ENCODE data around the gene SYNGR2.
"Not testable (repeated sequence)": the region's sequence is repeated elsewhere in the genome, so short reads cannot be mapped to it uniquely, and the experiment has no call there.

The SYNGR2 gene

DNA sequence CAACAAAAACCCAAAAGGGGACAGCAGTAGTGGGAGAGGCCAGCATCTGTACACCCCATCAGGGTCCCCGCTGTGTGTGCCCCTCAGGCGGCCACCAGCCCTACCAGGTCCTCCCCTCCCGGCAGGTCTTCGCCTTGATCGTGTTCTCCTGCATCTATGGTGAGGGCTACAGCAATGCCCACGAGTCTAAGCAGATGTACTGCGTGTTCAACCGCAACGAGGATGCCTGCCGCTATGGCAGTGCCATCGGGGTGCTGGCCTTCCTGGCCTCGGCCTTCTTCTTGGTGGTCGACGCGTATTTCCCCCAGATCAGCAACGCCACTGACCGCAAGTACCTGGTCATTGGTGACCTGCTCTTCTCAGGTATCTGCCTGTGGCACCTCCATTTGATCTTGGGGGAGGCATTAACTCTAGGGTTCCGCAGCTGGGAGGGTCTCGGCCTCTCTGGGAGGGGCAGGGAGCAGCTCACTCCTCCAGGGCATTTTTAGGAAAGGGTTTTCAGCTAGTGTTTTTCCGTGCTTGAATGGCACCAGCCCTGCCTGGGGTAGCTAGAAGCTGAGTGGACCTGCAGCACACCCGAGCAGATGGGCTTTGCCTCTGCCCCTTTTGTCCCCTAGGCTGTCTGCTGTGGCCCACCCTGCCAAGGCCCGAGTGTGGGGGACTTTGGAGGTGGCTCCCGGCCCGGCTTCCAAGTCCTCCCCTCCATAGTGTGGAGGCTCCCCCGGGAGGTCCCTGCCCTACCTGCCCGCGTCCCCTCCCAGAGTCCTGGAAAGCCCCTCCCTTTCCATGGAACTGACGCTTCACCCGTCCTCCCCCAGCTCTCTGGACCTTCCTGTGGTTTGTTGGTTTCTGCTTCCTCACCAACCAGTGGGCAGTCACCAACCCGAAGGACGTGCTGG is 2.6 kb downstream of the SYNGR2 start:
- DNase-seq (ENCODE audit: low read depth in 1 of 2, low spot score in 1 of 2) = no peak

- not testable (repeated sequence) for DNase-seq (ENCODE audit: low read depth in 1 of 2, low spot score in 1 of 2)
Observed at GRCh38 chr17:78171591-78172248, 3.3 kb downstream of the SYNGR2 start.

GRCh38 chr17:78172249-78173051 is 4.1 kb downstream of the SYNGR2 start:
- DNase-seq (ENCODE audit: low read depth in 1 of 2, low spot score in 1 of 2) = no peak

DNA sequence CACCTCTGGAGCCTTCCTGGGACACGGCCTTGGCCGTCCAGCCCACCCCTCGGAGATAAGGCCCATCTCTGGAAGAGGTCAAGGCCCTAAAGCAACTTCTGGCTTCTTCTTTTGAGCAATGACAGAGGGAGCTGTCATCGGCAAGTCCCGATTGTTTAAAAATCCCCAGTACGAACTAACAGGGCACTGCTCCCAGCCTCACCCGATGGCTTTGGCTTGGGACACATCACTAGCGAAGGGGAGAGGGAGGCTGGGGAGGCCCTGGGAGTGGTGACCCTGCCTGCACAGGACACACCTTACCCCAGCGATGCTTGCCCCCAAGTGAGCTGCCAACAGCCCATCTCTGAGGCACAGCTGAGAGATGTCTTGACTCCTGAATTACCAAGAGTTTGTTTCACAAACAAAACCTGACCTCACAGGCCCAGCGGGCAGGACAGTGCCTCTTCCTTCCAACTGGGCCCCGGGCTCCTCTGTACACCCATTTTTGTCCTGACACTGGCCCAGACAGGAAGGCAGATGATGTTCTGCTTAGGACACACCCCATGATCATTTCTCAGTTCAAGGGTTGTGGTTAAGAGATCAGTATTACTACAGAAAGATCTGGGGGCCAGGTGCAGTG is 4.8 kb downstream of the SYNGR2 start:
- no peak for DNase-seq (ENCODE audit: low read depth in 1 of 2, low spot score in 1 of 2)

- no peak for DNase-seq (ENCODE audit: low read depth in 1 of 2, low spot score in 1 of 2)
Observed at GRCh38 chr17:78174346-78174869, 6.0 kb downstream of the SYNGR2 start.

DNA sequence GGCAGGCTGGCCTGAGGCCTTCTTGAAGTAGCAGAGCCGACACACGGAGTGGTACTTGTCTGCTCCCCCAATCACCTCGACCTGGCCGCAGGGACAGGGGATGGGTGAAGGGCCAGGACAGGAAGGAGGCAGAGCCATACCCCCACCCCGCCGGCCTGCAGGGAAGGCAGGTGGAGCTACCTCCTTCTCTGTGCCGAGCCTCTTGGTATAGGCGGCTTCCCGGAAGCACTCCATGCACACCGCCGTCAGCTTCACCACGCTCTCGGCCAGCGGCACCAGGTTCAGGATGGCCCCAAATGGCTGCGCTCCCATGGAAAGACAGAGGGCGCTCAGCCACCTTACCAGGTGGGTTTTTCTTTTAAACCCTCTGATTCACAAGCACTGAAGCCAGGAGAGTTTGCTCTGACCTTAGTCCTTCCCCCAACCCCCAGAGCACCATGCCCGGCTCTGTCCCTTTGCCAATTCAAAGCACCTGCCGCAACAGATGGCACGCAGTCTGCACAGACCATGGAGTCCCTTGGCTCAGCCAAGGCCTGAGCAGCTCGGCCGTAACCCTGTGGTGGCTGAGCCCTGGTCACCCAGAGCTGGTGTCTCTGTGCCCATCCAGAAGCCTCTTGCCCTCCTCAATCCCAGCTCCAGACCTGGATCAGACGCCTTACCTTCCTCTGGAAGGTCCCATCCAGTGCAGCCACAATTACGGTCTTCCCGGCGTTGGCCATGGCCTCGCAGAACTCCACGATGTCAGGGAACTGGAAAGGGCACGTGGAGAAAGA is 6.7 kb downstream of the SYNGR2 start:
- DNase-seq (ENCODE audit: low read depth in 1 of 2, low spot score in 1 of 2) = no peak

GRCh38 chr17:78175643-78175981 is 7.2 kb downstream of the SYNGR2 start:
- no peak for DNase-seq (ENCODE audit: low read depth in 1 of 2, low spot score in 1 of 2)

- peak; percentile 67 to 68 for DNase-seq (ENCODE audit: low read depth in 1 of 2, low spot score in 1 of 2)
Observed at GRCh38 chr17:78176548-78177025, 8.2 kb downstream of the SYNGR2 start.

GRCh38 chr17:78179372-78179771 is 11.0 kb downstream of the SYNGR2 start:
- no peak for DNase-seq (ENCODE audit: low read depth in 1 of 2, low spot score in 1 of 2)

- no peak for DNase-seq (ENCODE audit: low read depth in 1 of 2, low spot score in 1 of 2)
Observed at GRCh38 chr17:78180083-78180482, 11.7 kb downstream of the SYNGR2 start.

DNA sequence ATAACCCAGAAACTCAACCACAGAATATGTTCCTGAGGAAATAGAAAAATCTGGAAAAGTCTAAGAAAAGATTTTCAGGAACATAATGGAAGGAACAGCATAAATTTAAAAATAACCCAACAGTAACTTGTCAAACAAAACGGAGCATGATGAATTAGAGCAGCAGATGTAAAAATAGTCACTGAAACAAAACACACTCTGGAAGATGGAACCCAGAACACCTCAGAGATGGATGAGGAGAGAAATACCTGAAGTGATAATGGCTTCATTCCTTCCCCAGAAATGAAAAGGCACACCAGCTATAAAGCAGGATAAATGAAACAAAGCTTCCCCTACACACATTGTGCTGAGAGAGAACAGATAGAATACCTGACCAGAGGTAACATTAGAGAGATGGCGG is 12.1 kb downstream of the SYNGR2 start:
- no peak for DNase-seq (ENCODE audit: low read depth in 1 of 2, low spot score in 1 of 2)

DNA sequence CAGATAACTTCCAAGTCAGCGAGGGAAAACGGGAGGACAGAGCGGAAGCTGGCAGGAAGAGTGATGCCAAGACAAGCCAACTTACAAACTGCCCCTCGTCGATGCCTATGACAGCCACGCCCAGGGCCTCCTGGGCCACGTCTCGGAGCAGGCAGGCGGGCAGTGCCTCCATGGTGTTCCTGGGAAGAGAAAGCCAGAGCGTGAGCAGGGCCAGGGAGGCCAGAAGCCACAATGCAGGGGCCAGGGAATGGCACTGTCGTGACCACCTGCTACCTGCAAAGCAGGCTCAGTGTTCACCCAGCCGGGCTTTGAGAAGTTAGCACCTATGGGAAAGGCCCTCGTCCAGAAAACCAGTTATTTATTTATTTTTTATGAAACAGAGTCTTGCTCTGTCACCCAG is 14.1 kb downstream of the SYNGR2 start:
- DNase-seq (ENCODE audit: low read depth in 1 of 2, low spot score in 1 of 2) = no peak

DNA sequence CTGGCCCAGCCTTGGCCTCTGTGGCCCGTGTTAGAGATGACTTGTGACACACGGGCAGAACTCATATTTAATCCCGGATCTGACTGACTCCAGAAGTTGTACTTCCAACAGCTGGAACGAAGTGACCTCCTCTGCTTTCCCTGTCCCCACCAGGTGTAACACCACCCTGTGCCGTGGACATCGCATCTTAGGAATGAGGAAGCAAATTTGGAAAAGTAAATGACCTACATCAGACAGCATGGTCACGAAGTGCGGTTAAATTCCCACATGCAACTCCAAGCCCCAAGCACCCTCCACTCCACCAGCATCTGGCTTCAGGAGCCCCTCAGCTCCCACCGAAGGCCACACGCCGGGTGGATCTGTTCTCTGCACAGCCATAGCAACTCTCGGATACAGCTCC is 15.5 kb downstream of the SYNGR2 start:
- no peak for DNase-seq (ENCODE audit: low read depth in 1 of 2, low spot score in 1 of 2)

DNA sequence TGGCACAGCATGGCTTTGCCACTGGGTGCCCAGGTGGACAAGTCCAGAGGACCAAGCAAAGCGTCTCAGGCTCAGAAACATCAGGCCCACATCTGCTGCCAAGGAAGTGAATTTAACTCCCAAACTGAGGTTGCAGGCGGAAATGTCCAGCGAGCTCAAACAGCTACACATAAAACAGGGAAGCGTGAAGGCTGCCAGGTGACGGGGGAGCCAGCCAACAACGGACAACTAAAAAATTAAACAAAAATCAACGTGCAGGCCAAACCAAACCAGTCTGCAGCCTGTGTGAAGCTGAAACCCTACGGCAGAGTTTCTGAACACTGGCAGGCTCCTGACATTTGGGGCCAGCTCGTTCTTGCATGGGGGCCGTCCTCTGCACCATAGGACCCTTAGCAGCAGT is 16.0 kb downstream of the SYNGR2 start:
- no peak for DNase-seq (ENCODE audit: low read depth in 1 of 2, low spot score in 1 of 2)

GRCh38 chr17:78184868-78185267 is 16.5 kb downstream of the SYNGR2 start:
- DNase-seq (ENCODE audit: low read depth in 1 of 2, low spot score in 1 of 2) = no peak

DNA sequence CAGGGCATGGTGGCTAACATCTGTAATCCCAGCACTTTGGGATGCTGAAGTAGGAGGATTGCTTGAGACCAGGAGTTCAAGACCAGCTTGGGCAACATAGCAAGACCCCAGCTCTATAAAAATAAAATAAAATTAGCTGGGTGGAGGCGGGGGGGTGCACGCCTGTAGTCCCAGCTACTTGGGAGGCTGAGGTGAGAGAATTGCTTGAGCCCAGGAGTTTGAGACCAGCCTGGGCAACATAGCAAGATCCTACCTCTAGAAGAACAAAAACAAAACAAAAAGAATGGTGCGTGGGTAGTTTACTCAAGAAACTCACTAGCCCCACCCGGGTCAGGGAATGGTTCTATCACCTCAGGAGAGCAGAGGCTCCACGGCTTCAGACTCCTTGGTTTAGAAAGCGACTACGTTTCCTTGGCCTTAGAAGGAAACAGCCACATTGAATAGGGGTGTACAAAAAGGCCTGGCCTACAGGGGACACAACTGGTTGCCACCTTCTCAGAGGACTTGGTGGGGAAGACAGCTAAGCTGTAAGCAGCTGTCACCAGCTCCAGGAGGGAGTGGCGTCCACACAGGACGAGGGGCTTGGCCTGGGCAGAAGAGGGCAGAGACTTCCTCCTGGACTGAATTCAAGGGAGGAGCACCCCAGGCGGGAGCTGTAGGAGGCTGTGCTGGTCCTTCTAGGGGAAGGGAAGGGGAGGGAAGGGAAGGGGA is 17.8 kb downstream of the SYNGR2 start:
- no peak for DNase-seq (ENCODE audit: low read depth in 1 of 2, low spot score in 1 of 2)

GRCh38 chr17:78186692-78187595 is 18.6 kb downstream of the SYNGR2 start, which contains the start of the genes AFMID and TK1:
TSS of gene AFMID (plus strand) at chr17:78187362. CDS start at chr17:78187371, 9 bp downstream.
TSS of gene TK1 (minus strand) at chr17:78187052. CDS start at chr17:78186994, 58 bp downstream.
- peak; percentile 75 to 81 for DNase-seq (ENCODE audit: low read depth in 1 of 2, low spot score in 1 of 2)

- DNase-seq (ENCODE audit: low read depth in 1 of 2, low spot score in 1 of 2) = no peak
Observed at GRCh38 chr17:78196716-78197115, 28.3 kb downstream of the SYNGR2 start.

All from activated CD4-positive, alpha-beta T cell treated with anti-CD3 and anti-CD28 coated beads, Interleukin-2, amount 50 U/mL, for 24 hours (primary cell).